ENCODE results near the gene LPGAT1. TPM values are rescaled to one million over a fixed set of nuclear protein-coding genes. Genes with fewer than 3 reads are reported as not detected.
"Not testable (repeated sequence)": the region's sequence is repeated elsewhere in the genome, so short reads cannot be mapped to it uniquely, and the experiment has no call there.

LPGAT1 gene, protein sequence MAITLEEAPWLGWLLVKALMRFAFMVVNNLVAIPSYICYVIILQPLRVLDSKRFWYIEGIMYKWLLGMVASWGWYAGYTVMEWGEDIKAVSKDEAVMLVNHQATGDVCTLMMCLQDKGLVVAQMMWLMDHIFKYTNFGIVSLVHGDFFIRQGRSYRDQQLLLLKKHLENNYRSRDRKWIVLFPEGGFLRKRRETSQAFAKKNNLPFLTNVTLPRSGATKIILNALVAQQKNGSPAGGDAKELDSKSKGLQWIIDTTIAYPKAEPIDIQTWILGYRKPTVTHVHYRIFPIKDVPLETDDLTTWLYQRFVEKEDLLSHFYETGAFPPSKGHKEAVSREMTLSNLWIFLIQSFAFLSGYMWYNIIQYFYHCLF
- total RNA-seq: 37.6 TPM

DNA sequence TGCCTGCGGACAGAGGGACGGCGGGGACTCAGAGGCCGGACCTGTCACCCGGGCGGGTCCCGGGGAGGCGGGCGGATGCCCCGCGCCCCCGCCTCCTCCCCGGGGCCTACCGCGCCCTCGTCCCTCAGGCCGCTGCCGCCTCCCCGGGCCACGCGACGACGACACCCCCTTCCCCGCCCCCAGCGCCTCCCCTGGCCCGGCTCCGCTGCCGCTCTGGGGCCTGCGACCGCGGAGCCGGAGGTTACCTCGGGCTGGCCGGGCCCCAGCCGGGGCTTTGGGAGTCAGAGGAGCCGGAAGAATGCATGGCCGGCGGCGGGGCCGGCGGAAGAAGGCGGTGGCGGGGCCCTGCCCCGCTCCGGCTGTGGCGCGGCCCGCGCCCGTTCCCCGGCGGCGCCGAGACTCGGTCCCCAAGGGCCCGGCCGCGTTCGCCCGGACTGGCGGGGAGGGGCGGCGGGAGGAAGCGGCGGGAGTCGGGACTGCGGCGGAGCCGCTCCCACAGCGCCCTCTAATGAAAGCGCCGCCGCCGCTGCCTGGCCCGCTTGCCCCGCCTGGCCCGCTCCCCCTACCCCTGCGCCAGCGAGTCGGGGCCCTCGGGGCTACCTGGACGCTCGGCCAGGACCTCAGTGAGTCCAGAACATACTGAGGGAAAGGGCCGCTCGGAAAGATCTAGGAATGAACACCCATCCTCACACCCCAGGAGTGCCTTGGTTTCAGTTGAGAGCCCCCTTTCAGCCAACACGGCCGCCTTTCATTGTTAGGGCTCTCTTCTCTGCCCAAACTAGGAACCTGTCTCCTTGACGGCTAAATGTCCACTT lies at the start of gene LPGAT1:
Gene LPGAT1 (minus strand): TSS at position 436 of the 815 bp plus-strand sequence. CDS start 1,467 bp downstream, outside the sequence.
- peak; percentile 97 for ATAC-seq
- intact Hi-C loops (cut with DNase I): loop anchor here (10.0 kb wide), 1 partner anchor 136 kb away; no protein-coding TSS in a partner anchor
- peak; percentile 87 for DNase-seq (ENCODE audit: low spot score)

DNA sequence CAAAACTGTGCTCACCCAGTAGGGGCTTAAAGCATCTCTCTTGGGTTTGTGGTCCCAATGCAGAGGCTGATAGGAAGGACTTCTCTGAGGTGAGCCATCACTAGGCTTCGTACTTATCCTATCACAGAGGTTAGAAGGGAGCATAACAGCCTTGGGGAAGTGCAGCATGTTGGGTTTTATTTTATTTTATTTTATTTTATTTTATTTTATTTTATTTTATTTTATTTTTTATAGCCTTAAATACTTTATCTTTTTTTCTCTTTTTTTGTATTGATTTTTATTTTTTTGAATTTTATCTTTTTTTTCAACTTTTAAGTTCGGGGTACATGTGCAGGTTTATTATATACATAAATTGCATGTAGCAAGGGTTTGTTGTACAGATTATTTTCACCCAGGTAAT lies 48.9 kb upstream of the LPGAT1 start:
- DNase-seq (ENCODE audit: low spot score) (no peak), ATAC-seq (no peak)
- intact Hi-C loops (cut with DNase I): no loop called here

DNA sequence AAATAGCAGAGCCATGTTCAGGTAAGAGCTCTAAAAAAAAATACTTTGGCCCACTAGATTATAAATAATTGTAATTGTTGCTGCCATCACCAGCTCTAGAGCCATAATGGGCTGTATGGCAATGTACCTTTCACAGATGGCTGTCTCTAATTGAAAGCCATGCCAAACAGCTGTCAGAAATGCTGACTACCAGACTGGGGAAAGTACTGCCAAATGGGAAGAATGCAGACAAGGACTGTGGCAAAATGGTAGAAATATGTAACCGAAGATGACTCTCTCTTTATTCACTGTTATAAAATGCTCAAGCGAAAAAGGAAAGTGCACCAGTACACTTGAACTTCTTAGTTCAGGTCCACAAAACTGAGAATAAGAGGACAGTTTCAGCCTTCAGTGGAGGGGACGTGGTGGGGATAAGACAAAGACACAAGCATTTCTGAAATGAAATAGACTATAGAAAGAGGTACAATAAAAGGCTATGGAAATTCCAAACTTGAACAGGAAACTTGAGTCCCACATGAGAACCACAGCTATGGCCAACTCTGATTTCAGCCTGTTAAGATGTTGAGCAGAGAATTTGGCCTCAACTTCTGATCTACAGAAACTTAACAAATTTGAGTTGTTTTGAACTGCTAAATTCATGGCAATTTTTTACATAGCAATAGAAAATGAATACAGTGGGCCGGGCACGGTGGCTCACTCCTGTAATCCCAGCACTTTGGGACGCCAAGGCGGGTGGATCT lies 46.5 kb upstream of the LPGAT1 start:
- intact Hi-C loops (cut with DNase I): no loop called here
- no peak for ATAC-seq
- DNase-seq (ENCODE audit: low spot score): no peak

DNA sequence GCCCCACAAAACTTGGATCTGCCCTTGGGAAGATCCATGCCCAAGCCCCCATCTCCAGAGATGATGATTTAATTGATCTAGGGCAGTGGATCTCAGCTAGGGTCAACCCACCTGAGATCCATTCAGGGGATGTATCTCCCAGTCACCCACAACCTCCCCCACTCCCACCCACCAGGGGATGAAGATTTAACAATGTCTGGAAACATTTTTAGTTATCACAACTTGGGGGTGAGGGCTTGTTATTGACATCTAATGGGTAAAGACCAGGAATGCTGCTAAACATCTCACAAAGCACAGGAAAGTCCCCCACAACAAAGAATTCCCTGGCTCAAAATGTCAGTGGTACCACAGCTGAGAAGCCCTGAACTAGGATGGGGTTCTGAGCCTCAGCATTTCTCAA lies 45.0 kb upstream of the LPGAT1 start:
- DNase-seq (ENCODE audit: low spot score): no peak
- no peak for ATAC-seq
- intact Hi-C loops (cut with DNase I): no loop called here

DNA sequence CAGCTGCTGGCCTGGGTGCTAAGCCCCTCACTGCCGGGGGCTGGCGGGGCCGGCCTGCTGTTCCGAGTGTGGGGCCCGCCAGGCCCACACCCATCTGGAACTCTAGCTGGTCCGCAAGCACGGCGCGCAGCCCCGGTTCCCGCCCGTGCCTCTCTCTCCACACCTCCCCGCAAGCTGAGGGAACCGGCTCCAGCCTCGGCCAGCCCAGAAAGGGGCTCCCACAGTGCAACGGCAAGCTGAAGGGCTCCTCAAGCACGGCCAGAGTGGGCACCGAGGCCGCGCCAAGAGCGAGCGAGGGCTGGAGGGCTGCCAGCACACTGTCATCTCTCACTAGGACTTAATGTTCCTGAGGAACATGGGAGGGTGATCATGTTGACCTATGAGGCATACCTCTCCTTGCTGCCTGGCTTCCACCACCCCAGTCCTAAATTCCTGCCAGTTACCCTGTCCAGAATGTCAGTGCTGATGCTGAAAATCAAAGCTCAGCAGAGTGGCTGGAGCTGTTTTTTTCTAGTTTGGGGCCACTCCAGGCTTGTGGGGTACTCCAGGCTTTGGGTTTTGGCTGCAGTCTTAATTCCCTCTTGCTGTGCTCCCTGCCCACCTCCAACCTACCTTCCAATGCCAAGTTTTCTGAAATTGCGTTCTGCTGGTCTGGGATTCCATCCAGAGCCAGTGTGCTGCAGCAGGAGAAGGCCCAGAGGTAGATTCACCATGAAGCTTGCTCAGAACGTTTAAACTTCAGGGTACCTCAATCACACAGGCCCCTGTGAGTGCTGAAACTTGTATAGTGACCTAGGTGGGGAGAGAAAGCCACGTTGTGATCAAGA lies 44.2 kb upstream of the LPGAT1 start:
- DNase-seq (ENCODE audit: low spot score) (no peak), ATAC-seq (no peak)
- intact Hi-C loops (cut with DNase I): no loop called here

DNA sequence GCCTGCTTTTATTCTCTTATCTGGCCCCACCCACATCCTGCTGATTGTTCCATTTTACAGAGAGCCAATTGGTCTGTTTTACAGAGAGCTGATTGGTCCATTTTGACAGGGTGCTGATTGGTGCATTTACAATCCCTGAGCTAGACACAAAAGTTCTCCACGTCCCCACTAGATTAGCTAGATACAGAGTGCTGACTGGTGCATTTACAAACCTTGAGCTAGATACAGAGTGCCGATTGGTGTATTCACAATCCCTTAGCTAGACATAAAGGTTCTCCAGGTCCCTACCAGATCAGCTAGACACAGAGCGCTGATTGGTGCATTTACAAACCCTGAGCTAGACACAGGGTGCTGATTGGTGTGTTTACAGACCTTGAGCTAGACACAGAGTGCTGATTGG lies 43.2 kb upstream of the LPGAT1 start:
- intact Hi-C loops (cut with DNase I); ATAC-seq; DNase-seq (ENCODE audit: low spot score): not testable (repeated sequence)

DNA sequence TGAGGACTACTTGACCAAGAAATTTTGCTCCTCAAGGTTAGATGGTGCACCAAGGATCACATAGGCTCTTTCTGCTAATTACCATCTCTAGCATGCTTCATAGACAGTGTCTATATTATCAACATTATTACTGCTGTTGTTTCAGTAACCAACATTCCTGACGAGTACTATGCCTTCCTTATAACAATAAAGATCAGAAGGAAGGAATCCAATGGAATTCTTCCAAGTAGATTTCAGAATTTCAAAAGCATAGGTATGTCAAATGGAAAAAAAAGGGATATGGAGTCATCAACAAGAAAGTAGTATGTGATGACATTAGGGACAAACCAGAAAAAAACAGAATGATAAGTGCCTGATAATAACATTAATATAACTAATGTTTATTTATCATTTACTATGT lies 39.6 kb upstream of the LPGAT1 start:
- DNase-seq (ENCODE audit: low spot score) (no peak), ATAC-seq (no peak)
- intact Hi-C loops (cut with DNase I): no loop called here

DNA sequence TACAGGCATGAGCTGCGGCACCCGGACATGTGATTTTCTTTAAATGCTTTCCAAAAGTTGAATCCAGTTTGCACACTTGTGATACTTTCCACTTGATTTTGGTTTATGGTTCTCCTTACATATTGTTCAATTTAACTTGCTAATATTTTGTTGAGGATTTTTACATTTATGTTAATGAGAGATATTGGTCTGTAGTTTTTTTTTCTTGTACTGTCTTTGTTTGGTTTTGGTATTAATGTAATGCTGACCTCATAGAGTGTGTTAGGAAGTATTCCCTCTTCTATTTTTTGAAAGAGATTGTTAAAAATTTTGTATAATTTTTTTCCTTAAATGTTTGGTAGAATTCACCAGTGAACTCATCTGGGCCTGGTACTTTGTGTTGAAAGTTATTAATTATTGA lies 34.6 kb upstream of the LPGAT1 start:
- intact Hi-C loops (cut with DNase I): no loop called here
- no peak for DNase-seq (ENCODE audit: low spot score)
- ATAC-seq: no peak

DNA sequence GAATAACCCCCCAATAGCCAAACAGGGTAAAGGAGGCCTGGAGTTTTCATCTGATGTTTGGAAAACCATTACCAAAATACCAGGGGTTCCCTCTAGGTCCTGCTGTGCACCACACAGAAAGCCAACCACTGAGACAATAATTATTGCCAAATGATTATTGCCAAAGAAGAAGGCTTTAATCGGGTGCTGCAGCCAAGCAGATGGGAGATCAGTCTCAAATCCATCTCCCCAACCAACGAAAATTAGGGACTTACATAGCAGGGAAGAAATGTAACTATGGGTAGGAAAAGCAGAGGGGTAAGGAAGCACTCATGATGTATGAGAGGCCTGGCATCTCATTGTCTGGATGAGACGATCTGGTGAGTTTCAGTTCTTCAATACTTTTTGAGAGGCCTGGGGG lies 28.8 kb upstream of the LPGAT1 start:
- DNase-seq (ENCODE audit: low spot score) (no peak), ATAC-seq (no peak)
- intact Hi-C loops (cut with DNase I): no loop called here

DNA sequence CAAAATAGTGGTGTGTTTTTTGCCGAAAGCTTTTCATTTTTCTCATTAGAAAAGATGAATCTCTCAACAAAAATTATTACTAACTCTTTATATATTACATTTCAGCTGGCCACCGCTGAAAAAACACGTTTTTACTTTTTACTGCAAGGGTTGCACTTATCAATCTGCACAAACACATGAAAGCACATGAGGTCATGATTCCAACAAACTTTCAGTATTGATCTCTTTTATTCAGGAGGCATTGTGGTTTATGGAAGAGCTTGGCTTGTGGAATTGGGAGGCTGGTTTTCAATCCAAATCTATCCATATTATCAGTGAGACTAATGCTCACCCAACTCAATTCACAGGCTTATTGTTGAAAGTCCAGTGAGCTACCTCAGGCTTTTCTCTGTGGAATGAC lies 20.6 kb upstream of the LPGAT1 start:
- ATAC-seq (no peak), DNase-seq (ENCODE audit: low spot score) (no peak)
- intact Hi-C loops (cut with DNase I): no loop called here

DNA sequence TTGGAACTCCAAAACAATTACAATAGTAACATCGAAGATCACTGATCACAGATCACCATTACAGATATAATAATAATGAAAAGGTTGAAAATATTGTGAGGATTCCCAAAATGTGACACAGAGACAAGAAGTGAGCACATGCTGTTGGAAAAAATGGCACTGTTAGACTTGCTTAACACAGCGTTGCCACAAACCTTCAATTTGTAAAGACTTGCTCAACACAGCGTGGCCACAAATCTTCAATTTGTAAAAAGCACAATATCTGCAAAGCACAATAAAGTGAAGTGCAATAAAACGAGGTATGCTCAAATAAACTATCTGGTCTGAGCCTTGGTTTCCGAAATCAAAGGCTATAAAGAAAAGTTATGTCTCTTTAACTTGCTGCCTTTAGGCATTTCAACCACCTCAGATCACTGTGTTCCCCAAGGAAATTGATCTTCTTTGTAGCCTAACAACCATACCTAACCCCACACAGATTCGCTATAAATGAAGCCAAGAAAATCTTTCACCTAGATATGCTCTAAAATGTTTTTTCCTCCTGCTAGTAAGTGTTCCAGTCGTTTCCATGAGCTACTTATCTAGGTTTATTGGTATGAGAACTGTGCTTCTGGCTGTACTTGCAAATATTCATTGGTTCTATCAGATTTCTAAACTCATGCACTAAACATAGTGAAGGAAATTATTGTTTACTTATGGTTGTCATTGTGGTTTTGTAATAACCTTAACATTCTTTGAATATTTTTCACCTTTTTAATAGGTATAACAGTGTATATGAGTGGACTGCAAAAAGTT lies 13.1 kb upstream of the LPGAT1 start:
- DNase-seq (ENCODE audit: low spot score) (no peak), ATAC-seq (no peak)
- intact Hi-C loops (cut with DNase I): loop anchor here (5.0 kb wide), 1 partner anchor 1104 kb away; no protein-coding TSS in a partner anchor

DNA sequence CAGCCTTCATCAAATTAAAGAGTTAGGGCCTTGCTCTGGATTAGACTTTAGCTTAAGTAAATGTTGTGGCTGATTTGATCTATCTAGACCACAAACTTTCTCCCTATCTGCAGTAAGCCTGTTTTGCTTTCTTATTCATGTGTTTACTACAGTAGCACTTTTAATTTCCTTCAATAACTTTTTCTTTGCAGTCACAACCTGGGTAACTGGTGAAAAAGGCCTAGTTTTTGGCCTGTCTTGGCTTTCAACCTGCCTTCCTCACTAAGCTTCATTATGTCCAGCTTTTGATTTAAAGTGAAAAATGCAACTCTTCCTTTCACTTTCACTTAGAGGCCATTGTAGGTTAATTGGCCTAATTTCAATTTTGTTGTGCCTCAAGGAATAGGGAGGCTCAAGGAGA lies 12.5 kb upstream of the LPGAT1 start:
- intact Hi-C loops (cut with DNase I): loop anchor here (5.0 kb wide), 1 partner anchor 1104 kb away; no protein-coding TSS in a partner anchor
- no peak for ATAC-seq
- no peak for DNase-seq (ENCODE audit: low spot score)

DNA sequence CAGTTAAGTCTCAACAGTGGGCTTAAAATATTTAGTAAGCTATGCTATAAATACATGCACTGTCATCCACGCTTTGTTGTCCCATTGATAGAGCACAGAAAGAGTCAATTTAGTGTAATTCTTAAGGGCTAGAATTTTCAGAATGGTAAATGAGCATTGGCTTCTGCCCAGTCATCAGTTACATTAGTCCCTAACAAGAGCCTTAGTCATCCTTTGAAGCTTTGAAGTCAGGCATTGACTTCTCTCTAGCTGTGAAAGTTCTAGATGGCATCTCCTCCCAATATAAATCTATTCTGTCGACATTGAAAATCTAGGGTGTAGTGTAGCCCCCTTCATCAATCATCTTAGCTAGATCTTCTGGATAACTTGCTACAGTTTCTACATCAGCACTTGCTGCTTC lies 12.0 kb upstream of the LPGAT1 start:
- ATAC-seq (no peak), DNase-seq (ENCODE audit: low spot score) (no peak)
- intact Hi-C loops (cut with DNase I): loop anchor here (5.0 kb wide), 1 partner anchor 1105 kb away; no protein-coding TSS in a partner anchor

DNA sequence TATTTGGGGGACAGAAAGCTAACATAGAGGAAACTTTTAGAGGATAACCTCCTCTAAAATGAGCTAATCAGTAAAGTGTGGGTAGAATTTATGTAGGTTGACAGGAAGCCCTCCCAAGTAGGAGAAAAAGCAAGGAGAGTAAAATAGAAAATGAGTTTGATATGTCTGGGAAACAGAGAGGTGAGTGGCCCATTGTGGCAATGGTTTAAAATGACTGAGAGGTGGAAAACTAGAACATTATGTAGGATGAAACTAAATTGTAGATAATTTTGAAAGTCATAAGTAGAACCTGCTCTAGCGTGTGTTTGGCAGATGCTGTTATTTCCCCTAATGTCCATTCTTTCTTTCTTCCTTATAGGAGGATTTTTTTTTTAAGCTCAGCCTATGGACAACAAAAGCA lies 8.5 kb upstream of the LPGAT1 start:
- intact Hi-C loops (cut with DNase I): loop anchor here (10.0 kb wide), 1 partner anchor 144 kb away; no protein-coding TSS in a partner anchor
- DNase-seq (ENCODE audit: low spot score) (no peak), ATAC-seq (no peak)

DNA sequence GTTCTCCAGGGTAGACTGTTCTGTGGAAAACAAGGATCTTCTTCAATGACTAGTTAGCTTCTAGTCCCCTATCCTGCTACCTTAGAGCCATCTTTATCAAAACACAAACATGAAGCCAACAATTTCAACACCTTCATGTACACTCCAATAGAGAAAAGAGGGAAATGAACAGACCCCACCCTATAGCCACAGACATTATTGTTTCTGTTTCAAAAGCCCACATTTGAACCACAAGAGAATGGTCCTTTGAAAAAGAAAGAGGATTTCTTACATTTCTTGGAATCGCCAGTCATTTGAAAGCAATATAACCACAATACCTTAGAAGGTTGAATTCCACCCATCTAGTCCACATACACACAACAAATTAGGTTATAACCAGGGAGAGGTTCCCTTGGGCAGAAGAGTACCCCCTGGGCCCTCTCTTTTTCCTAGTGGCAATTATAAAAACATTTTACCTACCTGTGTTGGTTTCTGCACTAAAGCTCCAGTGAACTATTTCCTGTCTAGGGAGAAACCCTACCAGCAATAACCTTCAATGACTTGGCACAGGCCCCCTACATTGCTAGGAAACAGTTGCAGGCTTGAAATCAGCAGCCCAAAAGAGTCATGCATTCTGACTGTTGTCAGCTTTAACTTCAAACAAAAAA lies 2.7 kb upstream of the LPGAT1 start:
- no peak for ATAC-seq
- no peak for DNase-seq (ENCODE audit: low spot score)
- intact Hi-C loops (cut with DNase I): loop anchor here (10.0 kb wide), 1 partner anchor 138 kb away; no protein-coding TSS in a partner anchor

DNA sequence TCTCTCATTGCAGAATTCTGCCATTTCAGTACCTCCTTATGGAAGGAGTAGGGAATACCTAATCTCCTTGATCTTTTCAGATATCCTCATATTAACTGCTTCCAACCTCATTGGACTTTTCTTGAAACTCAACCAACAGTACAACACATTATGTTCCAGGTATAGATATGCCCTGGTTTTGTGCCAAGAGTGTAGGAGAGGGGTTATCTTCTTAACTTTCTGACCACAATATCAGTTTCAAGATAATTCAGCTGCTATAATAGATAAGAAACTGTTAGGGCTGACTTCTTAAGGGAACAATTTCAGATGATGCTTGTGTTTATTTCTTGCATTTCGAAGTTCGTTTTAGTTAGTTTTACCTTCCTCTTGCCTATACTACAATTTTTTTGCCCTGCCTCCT lies 2.1 kb upstream of the LPGAT1 start:
- intact Hi-C loops (cut with DNase I): loop anchor here (10.0 kb wide), 1 partner anchor 138 kb away; no protein-coding TSS in a partner anchor
- DNase-seq (ENCODE audit: low spot score): no peak
- ATAC-seq: no peak
